GM23338 (cell line): ENCODE results near the gene REPS1. TPM values are rescaled to one million over a fixed set of nuclear protein-coding genes. Genes with fewer than 3 reads are reported as not detected.

ENCODE experiments used
- ATAC-seq: fragments of 200-7000 bp; cut with Tn5 transposase; 3 replicates; pipeline ENCODE4 v1.9.1; 2020
- DNase-seq: peaks from one replicate; pipeline ENCODE4 v3.0.0-alpha.2; 2015; ENCODE audit warnings: low spot score
- H2AFZ ChIP-seq: fragments of 200-600 bp; sonication (generic); 2 replicates; pipeline ENCODE4 v1.8.0; 2016; ENCODE audit warnings: antibody characterized with exemption, mild to moderate bottlenecking, moderate library complexity
- H3F3A ChIP-seq: fragments of 200-600 bp; sonication (generic); replicated peaks from 2 replicates; pipeline ENCODE4 v1.8.0; 2017; ENCODE audit warnings: antibody characterized with exemption, mixed run types, low read depth
- H3K27ac ChIP-seq: fragments of 200-600 bp; sonication (generic); 2 replicates; pipeline ENCODE4 v1.6.1; 2016; ENCODE audit warnings: low read depth
- H3K27me3 ChIP-seq: fragments of 200-600 bp; sonication (generic); 2 replicates; pipeline ENCODE4 v1.8.0; 2016; ENCODE audit warnings: mild to moderate bottlenecking, mixed run types, moderate library complexity; ENCODE audit not compliant: insufficient read depth
- H3K36me3 ChIP-seq: fragments of 200-600 bp; sonication (generic); 2 replicates; pipeline ENCODE4 v1.8.0; 2016; ENCODE audit warnings: mild to moderate bottlenecking; ENCODE audit not compliant: insufficient read depth
- H3K4me1 ChIP-seq: fragments of 200-600 bp; sonication (generic); 2 replicates; pipeline ENCODE4 v1.8.0; 2016; ENCODE audit warnings: mild to moderate bottlenecking, moderate library complexity; ENCODE audit not compliant: insufficient read depth
- H3K4me2 ChIP-seq: fragments of 200-600 bp; sonication (generic); 2 replicates; pipeline ENCODE4 v1.7.1; 2017; ENCODE audit warnings: mixed run types
- H3K4me3 ChIP-seq: fragments of 200-600 bp; sonication (generic); 2 replicates; pipeline ENCODE4 v1.6.1; 2016; ENCODE audit warnings: mixed run types
- H3K79me2 ChIP-seq: fragments of 200-600 bp; sonication (generic); replicated peaks from 2 replicates; pipeline ENCODE4 v1.8.0; 2017; ENCODE audit warnings: mild to moderate bottlenecking; ENCODE audit not compliant: insufficient read depth
- H3K9me2 ChIP-seq: fragments of 200-600 bp; sonication (generic); 2 replicates; pipeline ENCODE4 v1.8.0; 2017; ENCODE audit not compliant: insufficient read depth
- H4K20me1 ChIP-seq: fragments of 200-600 bp; sonication (generic); replicated peaks from 2 replicates; pipeline ENCODE4 v1.8.0; 2017; ENCODE audit warnings: mild to moderate bottlenecking; ENCODE audit not compliant: insufficient read depth
- H3K27ac Mint-ChIP-seq: 2 replicates; pipeline ENCODE4 v1.8.0; 2020; ENCODE audit warnings: inconsistent platforms, mild to moderate bottlenecking, moderate library complexity, mixed read lengths
- H3K27me3 Mint-ChIP-seq: 3 replicates; pipeline ENCODE4 v1.8.0; 2022; ENCODE audit warnings: low read depth, mild to moderate bottlenecking, moderate library complexity, mixed read lengths, inconsistent platforms; ENCODE audit not compliant: insufficient read depth, poor library complexity
- H3K36me3 Mint-ChIP-seq: 3 replicates; pipeline ENCODE4 v1.8.0; 2021; ENCODE audit warnings: low read depth, mild to moderate bottlenecking, inconsistent platforms, moderate library complexity, mixed read lengths
- H3K4me1 Mint-ChIP-seq: 3 replicates; pipeline ENCODE4 v1.8.0; 2020; ENCODE audit warnings: mild to moderate bottlenecking, inconsistent platforms, mixed read lengths
- H3K4me3 Mint-ChIP-seq: 3 replicates; pipeline ENCODE4 v1.8.0; 2021; ENCODE audit warnings: moderate library complexity, mild to moderate bottlenecking, inconsistent platforms, mixed read lengths
- H3K9me3 Mint-ChIP-seq: 3 replicates; pipeline ENCODE4 v1.8.0; 2020; ENCODE audit warnings: moderate library complexity, mild to moderate bottlenecking, inconsistent platforms, mixed read lengths
- CREB1 ChIP-seq: fragments of 250-450 bp; sonication (Bioruptor Pico); IDR thresholded peaks from 2 replicates; pipeline ENCODE4 v1.5.0; 2020; ENCODE audit warnings: low read depth, mild to moderate bottlenecking, moderate library complexity
- EZH2 ChIP-seq: fragments of 200-600 bp; sonication (generic); IDR thresholded peaks from one replicate; pipeline ENCODE4 v1.8.0; 2017; ENCODE audit warnings: antibody characterized with exemption, mild to moderate bottlenecking, low read depth; ENCODE audit not compliant: unreplicated experiment
- EZH2phosphoT487 ChIP-seq: fragments of 200-600 bp; sonication (generic); IDR thresholded peaks from one replicate; pipeline ENCODE4 v1.8.1; 2018; ENCODE audit warnings: antibody characterized with exemption; ENCODE audit not compliant: unreplicated experiment
- JUNB ChIP-seq: IDR thresholded peaks from one replicate; pipeline ENCODE4 v1.6.1; 2016; ENCODE audit warnings: antibody characterized with exemption; ENCODE audit not compliant: unreplicated experiment
- NANOG ChIP-seq: IDR thresholded peaks from 2 replicates; pipeline ENCODE4 v1.6.1; 2016; ENCODE audit warnings: antibody characterized with exemption, borderline replicate concordance
- POLR2AphosphoS5 ChIP-seq: IDR thresholded peaks from 2 replicates; pipeline ENCODE4 v1.6.1; 2016; ENCODE audit warnings: antibody characterized with exemption, low read depth
- REST ChIP-seq: IDR thresholded peaks from one replicate; pipeline ENCODE4 v1.6.1; 2018; ENCODE audit warnings: antibody characterized with exemption; ENCODE audit not compliant: unreplicated experiment
- STAT1 ChIP-seq: IDR thresholded peaks from one replicate; pipeline ENCODE4 v1.6.1; 2016; ENCODE audit warnings: antibody characterized with exemption; ENCODE audit not compliant: unreplicated experiment
- ZNF114 ChIP-seq: fragments of 250-450 bp; sonication (Bioruptor Pico); IDR thresholded peaks from 2 replicates; pipeline ENCODE4 v1.5.0; 2020; ENCODE audit warnings: mild to moderate bottlenecking, moderate library complexity
- ZNF331 ChIP-seq: fragments of 250-450 bp; sonication (Bioruptor Pico); IDR thresholded peaks from 2 replicates; pipeline ENCODE4 v1.5.0; 2020; ENCODE audit warnings: low read depth, mild to moderate bottlenecking, moderate library complexity
- polyA plus RNA-seq: library from polyadenylated mRNA; unstranded; fragments of >200 nt; fragmentation: Nextera tagmentation; extraction: Ambion mirVana; gene quantifications from 2 replicates; pipeline ENCODE4 v1.2.1, GENCODE V29; 2016
- total RNA-seq: library from RNA; depleted of rRNA; stranded (reverse); fragments of >200 nt; shearing (Covaris generic); gene quantifications from 2 replicates; pipeline ENCODE4 v1.2.3, GENCODE V29; 2014
- TF ChIP-seq, protein P1 (sequence below), 2 experiments: fragments of 200-600 bp in 1 of 2; sonication (generic) in 1 of 2; conservative IDR thresholded peaks; 2 replicates each; pipeline versions ENCODE4 v1.5.1 to v1.6.1; 2016 to 2017; ENCODE audit warnings: antibody characterized with exemption in 2 of 2, low read depth in 2 of 2, mild to moderate bottlenecking in 2 of 2, moderate library complexity in 1 of 2
- TF ChIP-seq, protein P2 (sequence below): fragments of 250-450 bp; sonication (Bioruptor Pico); IDR thresholded peaks from 2 replicates; pipeline ENCODE4 v1.5.0; 2020; ENCODE audit warnings: mild to moderate bottlenecking, moderate library complexity
- TF ChIP-seq, protein P3 (sequence below): IDR thresholded peaks from 2 replicates; pipeline ENCODE4 v1.6.1; 2016; ENCODE audit warnings: antibody characterized with exemption

Gene REPS1
- total and polyA plus RNA-seq, 2 experiments from 2014 or later: 46.0 to 65.7 TPM

GRCh38 chr6:139013185-139013800, 25.2 kb upstream of the REPS1 start:
- H2AFZ ChIP-seq: peak overlapping the region; percentile 87; the same call in 1 of the 2 replicates
- TF ChIP-seq, protein P1, sequence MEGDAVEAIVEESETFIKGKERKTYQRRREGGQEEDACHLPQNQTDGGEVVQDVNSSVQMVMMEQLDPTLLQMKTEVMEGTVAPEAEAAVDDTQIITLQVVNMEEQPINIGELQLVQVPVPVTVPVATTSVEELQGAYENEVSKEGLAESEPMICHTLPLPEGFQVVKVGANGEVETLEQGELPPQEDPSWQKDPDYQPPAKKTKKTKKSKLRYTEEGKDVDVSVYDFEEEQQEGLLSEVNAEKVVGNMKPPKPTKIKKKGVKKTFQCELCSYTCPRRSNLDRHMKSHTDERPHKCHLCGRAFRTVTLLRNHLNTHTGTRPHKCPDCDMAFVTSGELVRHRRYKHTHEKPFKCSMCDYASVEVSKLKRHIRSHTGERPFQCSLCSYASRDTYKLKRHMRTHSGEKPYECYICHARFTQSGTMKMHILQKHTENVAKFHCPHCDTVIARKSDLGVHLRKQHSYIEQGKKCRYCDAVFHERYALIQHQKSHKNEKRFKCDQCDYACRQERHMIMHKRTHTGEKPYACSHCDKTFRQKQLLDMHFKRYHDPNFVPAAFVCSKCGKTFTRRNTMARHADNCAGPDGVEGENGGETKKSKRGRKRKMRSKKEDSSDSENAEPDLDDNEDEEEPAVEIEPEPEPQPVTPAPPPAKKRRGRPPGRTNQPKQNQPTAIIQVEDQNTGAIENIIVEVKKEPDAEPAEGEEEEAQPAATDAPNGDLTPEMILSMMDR (conservative IDR thresholded peaks at IDR 0.05; ENCODE audit: low read depth in 2 of 2): no peak
- TF ChIP-seq JUNB: no peak
- TF ChIP-seq ZNF331 (CRISPR knock-in tag): no peak
- TF ChIP-seq, protein P2, sequence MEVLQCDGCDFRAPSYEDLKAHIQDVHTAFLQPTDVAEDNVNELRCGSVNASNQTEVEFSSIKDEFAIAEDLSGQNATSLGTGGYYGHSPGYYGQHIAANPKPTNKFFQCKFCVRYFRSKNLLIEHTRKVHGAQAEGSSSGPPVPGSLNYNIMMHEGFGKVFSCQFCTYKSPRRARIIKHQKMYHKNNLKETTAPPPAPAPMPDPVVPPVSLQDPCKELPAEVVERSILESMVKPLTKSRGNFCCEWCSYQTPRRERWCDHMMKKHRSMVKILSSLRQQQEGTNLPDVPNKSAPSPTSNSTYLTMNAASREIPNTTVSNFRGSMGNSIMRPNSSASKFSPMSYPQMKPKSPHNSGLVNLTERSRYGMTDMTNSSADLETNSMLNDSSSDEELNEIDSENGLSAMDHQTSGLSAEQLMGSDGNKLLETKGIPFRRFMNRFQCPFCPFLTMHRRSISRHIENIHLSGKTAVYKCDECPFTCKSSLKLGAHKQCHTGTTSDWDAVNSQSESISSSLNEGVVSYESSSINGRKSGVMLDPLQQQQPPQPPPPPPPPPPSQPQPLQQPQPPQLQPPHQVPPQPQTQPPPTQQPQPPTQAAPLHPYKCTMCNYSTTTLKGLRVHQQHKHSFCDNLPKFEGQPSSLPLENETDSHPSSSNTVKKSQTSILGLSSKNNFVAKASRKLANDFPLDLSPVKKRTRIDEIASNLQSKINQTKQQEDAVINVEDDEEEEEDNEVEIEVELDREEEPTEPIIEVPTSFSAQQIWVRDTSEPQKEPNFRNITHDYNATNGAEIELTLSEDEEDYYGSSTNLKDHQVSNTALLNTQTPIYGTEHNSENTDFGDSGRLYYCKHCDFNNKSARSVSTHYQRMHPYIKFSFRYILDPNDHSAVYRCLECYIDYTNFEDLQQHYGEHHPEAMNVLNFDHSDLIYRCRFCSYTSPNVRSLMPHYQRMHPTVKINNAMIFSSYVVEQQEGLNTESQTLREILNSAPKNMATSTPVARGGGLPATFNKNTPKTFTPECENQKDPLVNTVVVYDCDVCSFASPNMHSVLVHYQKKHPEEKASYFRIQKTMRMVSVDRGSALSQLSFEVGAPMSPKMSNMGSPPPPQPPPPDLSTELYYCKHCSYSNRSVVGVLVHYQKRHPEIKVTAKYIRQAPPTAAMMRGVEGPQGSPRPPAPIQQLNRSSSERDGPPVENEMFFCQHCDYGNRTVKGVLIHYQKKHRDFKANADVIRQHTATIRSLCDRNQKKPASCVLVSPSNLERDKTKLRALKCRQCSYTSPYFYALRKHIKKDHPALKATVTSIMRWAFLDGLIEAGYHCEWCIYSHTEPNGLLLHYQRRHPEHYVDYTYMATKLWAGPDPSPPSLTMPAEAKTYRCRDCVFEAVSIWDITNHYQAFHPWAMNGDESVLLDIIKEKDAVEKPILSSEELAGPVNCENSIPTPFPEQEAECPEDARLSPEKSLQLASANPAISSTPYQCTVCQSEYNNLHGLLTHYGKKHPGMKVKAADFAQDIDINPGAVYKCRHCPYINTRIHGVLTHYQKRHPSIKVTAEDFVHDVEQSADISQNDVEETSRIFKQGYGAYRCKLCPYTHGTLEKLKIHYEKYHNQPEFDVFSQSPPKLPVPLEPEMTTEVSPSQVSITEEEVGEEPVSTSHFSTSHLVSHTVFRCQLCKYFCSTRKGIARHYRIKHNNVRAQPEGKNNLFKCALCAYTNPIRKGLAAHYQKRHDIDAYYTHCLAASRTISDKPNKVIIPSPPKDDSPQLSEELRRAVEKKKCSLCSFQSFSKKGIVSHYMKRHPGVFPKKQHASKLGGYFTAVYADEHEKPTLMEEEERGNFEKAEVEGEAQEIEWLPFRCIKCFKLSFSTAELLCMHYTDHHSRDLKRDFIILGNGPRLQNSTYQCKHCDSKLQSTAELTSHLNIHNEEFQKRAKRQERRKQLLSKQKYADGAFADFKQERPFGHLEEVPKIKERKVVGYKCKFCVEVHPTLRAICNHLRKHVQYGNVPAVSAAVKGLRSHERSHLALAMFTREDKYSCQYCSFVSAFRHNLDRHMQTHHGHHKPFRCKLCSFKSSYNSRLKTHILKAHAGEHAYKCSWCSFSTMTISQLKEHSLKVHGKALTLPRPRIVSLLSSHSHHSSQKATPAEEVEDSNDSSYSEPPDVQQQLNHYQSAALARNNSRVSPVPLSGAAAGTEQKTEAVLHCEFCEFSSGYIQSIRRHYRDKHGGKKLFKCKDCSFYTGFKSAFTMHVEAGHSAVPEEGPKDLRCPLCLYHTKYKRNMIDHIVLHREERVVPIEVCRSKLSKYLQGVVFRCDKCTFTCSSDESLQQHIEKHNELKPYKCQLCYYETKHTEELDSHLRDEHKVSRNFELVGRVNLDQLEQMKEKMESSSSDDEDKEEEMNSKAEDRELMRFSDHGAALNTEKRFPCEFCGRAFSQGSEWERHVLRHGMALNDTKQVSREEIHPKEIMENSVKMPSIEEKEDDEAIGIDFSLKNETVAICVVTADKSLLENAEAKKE (CRISPR knock-in tag): no peak
- no peak for TF ChIP-seq POLR2AphosphoS5
- no peak for TF ChIP-seq REST
- TF ChIP-seq NANOG: no peak
- no peak for TF ChIP-seq EZH2phosphoT487
- TF ChIP-seq CREB1 (CRISPR knock-in tag): no peak
- TF ChIP-seq, protein P3, sequence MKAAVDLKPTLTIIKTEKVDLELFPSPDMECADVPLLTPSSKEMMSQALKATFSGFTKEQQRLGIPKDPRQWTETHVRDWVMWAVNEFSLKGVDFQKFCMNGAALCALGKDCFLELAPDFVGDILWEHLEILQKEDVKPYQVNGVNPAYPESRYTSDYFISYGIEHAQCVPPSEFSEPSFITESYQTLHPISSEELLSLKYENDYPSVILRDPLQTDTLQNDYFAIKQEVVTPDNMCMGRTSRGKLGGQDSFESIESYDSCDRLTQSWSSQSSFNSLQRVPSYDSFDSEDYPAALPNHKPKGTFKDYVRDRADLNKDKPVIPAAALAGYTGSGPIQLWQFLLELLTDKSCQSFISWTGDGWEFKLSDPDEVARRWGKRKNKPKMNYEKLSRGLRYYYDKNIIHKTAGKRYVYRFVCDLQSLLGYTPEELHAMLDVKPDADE: no peak
- TF ChIP-seq ZNF114 (CRISPR knock-in tag): no peak
- TF ChIP-seq EZH2: no peak
- no peak for TF ChIP-seq STAT1
- no peak overlapping the region for H3K27ac ChIP-seq
- H3K79me2 ChIP-seq: no peaks in the 10 kb centered on the region
- H3K4me1 Mint-ChIP-seq: peaks cover 37% of the 10 kb centered on the region
- peaks cover 10% of the 10 kb centered on the region for H3K27me3 Mint-ChIP-seq
- H3K27me3 ChIP-seq: no peaks in the 10 kb centered on the region
- no peak overlapping the region for H3K27ac Mint-ChIP-seq
- no peak overlapping the region for H3K4me3 ChIP-seq
- peaks cover 5% of the 10 kb centered on the region; the same call in 1 of the 2 replicates for H3K9me2 ChIP-seq
- ATAC-seq: no peak
- H4K20me1 ChIP-seq: no peaks in the 10 kb centered on the region
- H3K36me3 ChIP-seq: no peaks in the 10 kb centered on the region
- peaks cover 29% of the 10 kb centered on the region for H3K4me1 ChIP-seq
- H3K36me3 Mint-ChIP-seq: no peaks in the 10 kb centered on the region
- no peaks in the 10 kb centered on the region for H3K9me3 Mint-ChIP-seq
- H3K4me2 ChIP-seq: no peak overlapping the region; the same call in 1 of the 2 replicates
- H3K4me3 Mint-ChIP-seq: no peak overlapping the region
- 0 out of 2 replicates have a peak, but pooled peaks cover 3% of the 10 kb centered on the region for H3F3A ChIP-seq
- DNase-seq: no peak
